Inflammatory macrophage treated with lipopolysaccharide for 4 hours (primary cell): ENCODE measurements around the gene MAN1A1.

Experiments used
- DNase-seq: peaks from one replicate; pipeline ENCODE4 v3.0.0-alpha.2; 2020

Gene MAN1A1

DNA sequence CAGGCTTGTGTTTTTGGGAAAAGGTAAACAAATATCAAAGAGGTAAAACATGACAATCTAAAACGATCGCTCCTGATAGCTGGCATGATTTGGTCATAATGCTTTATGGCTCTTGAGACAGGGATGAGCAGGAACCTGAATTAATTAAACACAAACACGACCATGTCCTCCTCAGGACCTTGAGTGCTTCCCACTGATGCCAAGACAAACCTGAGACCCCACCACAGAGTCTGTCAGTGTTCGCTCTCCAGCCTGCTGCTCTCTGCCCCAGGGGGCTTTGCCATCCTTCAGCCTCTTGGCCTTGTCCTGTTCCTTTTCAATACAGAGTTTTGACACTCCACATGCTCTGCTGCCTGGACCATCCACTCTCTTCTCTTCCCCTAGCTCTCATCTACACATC is 119.4 kb downstream of the MAN1A1 start:
- no peak for DNase-seq

DNA sequence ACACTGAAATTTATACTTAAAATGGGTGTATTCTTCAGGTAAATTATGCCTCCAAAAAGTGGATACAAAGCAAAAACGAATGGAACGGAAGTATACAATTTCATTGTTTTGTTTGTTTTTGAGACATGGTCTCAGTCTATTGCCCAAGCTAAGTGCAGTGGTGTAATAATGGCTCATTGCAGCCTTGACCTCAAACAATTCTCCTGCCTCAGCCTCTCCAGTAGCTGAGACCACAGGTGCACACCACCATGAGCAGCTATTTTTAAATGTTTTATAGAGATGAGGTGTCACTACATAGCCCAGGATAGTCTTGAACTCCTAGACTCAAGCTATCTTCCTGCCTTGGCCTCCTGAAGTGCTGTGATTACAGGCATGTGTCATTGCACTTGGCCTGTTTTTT is 122.2 kb downstream of the MAN1A1 start:
- DNase-seq, result no peak

DNA sequence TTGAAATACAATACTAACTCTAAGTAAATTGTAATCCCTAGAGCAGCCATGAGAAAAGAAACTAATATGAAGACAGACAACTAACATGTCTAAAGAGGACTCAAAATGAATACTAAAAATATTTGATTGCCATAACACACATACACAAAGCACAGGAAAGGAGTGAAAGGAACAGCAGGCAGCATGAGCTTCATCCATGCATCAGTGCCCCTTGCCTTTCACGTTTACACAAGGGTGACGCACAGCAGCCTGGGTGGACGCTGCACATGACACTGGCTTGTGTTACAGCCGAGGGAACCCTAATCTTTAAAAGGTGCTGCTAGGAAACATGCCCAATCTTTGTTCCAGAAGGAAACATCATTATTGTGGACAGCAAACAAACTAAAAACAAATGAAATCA is 123.5 kb downstream of the MAN1A1 start:
- DNase-seq, result no peak

DNA sequence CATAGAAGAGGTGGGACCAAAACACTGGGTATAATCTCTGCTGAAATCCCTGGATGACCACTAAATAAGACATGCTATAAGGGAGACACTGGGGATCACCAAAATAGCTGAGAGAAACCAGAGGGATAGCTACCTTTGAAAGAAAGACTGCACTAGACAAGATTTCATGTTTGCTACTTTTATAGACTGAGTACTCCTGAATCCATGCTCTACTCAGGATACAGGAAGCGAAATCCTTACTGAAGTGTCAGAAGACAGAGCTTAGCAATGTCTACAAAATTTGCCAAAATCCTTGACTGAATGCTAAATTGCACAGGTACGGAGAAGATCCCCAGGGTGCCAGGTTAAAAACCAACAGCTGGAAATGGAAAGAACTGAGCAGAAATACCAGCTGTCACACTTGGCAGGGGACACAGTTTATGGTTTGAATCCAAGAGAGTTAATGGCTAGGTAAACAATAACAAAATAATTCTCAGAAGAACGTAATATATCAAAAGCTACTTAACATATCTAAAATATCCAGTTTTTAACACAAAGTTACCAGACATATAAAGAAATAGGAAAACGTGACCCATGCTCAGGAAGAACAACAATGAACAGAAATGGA is 125.4 kb downstream of the MAN1A1 start:
- no peak for DNase-seq

DNA sequence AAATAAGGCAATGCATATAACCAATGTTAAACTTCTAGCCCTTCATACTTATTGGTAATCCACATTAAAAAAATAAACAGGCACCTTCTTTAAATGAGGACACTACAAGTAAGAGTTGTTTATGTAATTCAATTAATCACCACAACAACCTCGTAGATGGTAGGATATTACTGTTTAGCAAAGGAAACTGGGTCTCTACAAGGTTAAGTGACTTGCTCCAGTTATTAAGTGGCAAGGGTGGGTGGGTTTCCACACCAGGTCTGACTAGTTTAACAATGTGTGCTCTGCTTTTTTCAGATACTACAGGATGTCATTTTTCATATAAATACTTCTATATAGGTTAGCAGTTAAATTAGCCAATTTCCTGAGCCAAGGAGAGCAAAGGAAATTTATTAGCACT is 129.1 kb downstream of the MAN1A1 start:
- no peak for DNase-seq

DNA sequence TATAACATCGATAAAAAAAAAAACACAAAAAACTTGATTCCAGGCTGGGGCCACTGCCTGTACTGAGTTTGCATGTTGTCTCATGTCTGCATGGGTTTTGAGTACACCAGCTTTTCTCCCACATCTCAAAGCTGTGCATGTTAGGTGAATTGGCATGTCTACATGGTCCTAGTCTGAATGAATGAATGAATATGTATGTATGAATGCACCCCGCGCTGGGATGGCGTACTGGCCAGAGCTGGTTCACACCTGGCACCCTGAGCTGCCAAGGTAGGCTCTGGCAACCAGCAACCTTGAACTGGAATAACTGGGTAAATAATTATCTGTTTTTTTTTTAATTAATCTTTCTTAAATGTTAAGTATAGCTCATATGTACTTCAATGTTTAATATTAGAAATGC is 131.0 kb downstream of the MAN1A1 start:
- no peak for DNase-seq

DNA sequence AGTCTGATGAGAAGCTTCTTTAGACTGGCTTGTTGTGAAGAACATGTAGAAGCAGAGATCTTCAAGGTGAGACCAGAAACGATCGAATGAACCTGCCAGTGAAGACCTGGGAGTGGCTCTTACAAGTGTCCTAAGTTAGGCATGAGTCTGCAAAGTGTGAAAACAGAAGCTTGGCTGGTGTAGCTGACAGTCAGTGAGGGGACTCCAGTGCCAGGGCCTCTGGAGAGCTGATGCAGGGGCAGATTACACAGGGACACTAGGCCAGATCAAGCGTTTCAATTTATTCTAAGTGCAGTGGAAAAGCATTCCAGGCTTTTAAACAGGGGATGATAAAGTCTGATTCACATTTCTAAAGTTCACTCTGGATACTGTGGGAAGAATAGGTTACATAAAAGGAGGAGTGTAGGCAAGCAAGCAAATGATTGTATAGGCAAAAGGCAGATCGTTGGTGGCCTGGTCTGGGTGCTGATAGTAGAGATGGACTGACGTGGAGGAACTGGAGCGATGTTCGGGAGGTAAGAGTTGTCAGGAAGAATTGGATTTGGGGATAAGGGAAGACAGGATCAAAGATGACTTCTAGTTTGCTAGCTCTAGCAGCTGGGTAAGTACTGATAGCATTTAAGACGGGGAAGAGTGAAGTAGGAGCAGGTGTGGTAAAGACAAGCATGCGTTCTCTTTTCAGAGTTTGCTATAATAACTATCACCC is 133.5 kb downstream of the MAN1A1 start:
- no peak for DNase-seq

DNA sequence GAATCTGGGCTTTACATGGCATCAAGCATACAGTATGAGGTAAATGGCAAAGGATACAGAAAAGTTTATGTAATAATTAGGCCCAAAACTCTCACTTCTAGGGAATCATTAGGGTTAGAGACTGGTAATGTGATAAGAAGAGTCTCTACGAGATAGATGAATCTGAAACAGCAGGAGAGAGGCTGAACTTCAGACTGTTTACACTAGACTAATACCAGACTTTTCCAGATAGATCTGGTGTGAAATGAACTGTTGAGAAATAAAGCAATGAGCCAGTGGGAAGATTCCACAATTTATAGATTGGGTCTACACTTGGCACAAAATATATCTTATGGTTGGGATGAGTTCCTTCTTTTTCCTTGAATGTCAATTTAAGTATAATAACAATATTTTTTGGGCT is 134.3 kb downstream of the MAN1A1 start:
- no peak for DNase-seq

DNA sequence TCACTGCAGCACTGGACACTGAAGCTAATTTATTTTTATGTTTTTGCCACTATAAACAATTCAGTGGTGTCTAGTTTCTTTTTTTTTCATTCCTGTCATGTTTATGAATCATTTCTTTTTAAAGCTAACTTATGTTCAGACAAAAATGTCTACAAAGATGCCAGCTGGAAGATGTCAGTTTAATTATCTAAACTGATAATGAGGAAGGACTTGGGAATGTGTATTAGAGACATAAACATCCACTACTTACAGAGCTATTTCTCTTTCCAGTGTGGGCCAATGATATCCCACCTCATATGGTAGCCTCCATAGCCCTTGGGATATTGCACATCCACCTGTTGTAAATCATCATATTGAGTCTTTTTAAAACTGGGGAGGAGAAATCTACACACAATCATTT is 139.0 kb downstream of the MAN1A1 start:
- DNase-seq, result no peak

DNA sequence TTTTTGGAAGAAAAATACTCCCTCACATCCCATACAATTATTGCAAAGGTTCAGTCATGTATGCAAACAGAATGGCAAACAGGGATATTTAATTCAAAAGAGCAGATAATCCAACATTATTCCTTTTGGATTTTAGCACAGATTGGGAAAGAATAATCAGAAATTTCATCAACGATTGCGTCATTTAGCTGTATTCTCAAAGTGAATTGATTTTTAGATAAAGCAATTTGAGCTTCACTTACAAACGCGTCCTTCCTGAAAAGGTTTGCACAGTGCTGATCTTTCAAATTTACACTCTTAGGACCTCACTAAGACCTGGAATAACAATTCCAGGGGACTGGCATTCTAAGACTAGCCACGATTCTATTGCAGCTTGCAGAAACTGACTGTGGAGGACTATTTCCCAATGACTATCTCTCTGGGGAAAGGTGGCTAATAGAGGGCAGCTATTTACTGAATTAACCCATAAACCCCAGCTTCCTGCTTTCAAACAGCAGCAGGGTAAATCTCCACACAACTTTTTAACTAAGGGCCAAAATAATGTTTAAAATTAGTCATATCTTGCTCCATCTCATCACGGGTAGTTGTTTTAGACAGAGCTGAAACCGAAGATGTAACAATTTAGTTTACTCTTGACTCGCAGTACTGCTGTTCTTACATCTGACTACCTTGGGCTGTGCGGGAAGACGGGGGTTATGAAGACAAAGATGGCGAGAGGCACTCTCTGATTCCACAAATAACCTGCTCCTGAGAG is 139.9 kb downstream of the MAN1A1 start:
- no peak for DNase-seq

DNA sequence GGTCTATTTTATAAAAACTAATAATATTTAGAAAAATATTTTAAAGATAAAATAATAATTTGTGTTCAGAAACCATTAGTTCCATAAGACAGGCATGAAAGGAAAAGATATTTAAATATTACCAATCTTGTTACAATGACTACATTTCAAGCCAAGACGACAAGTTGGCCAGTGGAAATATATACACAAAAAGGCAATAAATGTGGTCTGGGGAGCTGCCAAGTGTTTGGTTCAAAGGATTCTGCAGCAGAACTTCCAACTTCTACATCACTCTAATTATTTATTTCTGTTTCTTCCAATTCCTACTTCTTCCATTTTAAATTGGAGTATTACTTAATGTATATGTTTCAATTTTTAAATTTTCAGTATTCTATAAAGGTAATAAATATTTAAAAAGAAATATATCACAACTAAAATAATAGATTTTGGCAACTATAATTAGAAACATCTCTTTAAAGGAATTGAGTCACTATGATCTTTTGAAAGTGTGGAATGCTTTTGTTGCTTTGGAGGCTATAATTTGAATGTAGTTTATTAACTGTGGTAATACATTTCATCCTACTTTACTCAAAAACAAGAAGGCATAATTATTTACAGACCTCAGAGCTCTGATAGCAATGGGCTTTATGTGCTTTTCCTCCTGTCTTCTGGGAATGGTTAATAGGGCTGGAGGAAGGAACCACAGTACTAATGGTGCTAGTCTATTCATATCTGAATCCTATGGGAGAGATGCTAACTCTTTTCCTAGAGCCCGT is 141.4 kb downstream of the MAN1A1 start:
- DNase-seq, result no peak

DNA sequence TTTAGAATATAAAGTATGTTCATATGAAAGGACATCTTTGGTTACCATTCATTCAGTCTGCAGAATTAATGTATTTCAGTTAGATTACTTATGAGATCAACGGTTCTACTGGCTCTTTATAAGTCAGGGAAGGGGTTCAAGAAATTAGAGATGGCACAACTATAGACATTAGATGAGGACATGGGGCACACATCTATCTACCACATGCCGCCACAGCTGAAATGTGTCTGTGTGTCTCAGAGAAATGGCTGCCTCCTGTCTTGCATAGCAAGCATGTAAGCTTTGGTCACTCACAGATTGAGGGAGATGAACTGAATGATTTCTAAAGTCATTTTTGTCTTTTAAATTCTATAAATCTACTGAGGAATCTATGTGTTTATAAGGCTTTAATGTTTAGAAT is 142.2 kb downstream of the MAN1A1 start:
- no peak for DNase-seq

DNA sequence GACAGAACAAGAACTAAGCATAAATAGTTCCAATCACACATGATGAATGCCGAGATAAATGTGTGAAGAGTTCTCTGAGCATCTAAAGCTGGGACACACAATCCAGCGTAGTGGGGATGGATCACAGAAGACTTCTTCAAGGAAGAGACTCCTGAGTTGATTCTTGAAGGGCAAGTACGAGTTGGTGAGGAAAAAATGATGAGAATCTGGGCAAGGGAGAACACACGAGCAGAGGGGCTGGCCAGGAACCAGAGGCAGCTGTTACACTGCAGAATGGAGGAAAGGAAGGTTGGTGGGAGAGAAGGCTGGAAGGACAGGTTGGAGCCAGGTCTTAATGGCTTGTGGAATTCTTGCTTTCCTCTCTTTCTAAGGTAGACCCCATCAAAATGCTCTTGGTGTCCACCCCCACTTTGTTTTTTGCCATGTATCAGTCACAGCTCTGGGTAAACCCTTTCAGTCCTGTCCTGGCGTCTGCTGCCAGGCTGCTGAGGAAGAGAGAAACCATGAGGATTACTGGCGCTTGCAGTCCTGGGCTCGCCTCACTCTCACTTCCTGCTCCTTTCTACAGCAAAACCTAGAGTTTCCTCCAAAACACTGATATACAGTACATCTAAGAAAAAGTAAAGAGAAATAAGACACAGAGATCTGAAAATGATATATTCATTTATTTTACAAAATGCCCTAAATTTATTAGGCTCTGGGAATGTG is 143.5 kb downstream of the MAN1A1 start:
- peak; percentile 23 for DNase-seq

DNA sequence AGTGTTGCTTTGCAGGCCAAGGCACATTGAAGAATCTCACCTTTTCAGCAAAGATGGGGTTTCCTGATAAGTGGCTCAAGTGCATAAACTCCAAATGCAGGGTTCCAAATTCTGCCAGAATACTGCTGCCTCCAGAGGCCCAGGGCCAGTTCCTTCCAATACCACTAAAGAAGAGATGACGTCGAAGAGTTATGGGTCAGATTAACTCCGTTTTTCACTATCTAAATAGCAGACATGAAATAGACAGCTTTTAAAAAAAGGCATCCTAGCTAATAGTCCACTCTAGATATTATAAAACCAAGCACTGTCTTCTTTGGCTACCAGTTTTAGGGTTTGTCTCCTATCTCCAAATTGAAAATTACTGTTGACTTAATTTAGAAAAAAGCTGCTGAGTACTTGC is 144.8 kb downstream of the MAN1A1 start:
- DNase-seq, result no peak

DNA sequence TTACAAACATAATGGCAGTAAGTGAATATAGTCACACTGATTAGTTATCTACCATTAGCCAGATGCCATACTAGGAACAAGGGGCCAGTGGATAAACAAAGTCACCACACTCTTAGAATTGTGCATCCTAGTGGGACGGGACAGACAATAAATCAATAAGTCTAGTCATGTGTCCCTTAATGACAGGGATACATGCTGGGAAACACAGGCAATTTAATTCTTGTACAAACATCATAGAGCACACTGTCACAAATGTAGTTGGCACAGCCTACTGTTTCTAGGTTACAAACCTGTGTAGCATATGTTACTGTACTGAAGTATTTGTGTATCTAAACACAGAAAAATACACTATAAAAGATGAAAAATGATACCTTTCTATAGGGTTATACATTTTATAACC is 148.1 kb downstream of the MAN1A1 start:
- no peak for DNase-seq

DNA sequence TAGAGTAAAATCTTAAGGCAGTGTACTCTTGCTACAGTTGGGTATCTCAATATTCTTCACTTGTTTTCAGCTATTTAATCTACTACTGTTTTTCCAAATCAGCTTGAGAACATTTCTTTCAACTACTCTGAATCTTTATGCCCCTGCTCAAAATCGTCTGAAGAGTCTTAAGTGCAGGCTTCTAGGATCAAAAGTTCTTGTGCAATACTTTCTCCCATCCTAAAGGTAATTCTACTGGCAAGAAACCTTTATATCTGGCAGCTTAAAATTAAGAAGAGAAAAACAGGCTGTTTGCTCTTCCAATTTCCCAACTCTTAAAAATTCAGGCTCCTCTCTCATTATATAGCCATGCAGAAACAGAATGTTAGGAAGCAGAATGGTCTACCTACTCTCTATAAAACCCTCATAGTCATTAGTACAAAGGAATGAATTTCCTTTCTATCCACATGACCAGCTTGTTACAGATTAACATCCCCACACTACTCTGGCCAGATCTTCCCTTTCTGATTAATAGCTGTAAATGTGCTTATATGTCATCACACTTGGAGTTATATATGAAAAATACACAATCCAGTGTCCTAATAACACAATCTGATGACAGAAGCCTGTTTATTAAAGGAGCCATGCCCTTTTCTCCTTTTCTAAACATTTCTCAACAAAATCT is 148.9 kb downstream of the MAN1A1 start:
- DNase-seq, result no peak

DNA sequence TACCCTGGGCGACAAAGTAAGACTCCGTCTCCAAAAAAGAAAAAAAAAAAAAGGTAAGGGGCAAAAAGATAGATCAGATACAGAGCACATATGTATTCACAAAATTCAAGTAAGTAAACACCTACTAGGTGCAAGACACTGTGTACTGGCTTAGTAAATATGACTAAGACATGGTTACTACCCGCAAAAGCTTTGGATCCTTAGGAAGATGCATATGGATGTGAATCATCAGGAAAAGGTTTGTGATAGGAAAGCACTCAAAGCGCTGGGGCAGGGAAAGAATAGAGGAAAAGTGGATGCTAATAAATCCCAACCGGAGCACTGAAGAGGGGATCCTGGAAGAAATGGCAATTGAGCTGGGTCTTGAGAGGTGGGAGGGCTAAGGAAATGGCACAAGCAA is 152.3 kb downstream of the MAN1A1 start:
- DNase-seq, result no peak

DNA sequence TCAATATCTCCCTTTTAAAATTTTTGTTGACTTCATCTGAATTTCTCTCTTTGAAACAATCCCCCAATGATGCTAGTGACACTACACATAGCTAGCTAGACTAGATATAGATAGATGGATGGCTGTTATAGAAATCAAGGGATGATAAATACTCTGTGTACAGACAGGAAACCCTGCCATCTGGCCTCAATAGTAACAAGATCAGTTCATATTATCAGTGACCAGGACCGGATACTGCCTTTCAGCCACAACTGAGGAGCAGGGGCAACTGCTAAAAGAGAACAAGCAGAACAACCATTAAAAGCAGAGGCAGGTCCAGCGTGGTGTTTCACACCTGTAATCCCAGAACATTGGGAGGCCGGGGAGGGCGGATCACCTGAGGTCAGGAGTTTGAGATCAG is 152.8 kb downstream of the MAN1A1 start:
- no peak for DNase-seq

DNA sequence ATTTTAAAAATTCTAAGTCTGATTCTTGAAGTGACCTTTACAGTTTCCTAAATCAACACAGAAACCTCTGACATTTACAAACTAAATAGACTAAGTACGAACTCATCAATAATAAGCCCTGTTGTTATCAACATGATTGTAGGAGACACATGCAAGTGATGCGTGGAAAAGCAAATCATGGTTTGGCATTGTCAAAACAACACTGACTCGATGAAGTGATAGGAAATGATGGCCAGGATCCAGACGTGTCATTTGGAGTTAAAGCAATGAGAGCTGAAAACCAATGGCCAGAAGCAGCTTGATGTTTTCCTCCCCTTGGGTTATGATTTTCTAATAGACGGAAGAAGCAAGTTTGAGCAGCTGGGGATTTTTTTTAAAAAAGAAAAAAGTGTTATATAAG is 153.7 kb downstream of the MAN1A1 start:
- no peak for DNase-seq

DNA sequence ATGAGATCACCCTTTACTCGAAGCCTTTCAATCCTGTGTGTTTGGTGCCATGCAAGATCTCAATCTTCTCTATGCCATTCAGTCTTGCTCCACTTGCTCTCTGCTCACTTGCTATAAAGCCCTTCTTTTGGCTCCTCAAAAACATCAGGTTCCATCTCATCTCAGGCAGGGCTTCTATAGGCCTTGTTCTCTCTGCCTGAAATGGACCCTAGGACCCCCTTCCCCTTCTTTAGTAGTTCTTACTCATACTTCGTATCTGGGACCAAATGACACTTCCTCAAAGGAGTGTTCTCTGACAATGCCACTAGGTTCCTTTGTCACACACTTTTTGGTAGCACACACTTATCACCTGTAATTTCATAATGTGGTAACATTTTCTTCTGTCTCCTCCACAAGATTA is 154.4 kb downstream of the MAN1A1 start:
- DNase-seq, result no peak

DNA sequence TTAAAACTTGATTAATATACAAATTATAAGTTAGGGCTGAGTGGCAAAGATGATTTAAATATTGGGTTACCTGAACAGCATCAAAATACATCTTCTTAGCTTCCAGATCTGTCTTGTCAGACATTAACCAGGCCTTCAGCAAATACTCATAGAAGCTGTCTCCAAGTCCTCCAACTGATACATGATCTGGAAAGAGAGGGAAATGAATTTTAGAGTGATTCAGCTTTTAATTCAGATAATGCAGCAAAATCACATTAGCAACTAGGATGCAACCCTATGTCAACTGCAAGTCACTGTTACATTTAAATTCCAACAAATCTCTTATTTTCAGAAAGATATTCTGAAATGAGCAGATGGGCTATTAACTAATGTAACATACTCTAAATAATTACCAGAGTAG is 155.9 kb downstream of the MAN1A1 start:
- DNase-seq, result no peak

DNA sequence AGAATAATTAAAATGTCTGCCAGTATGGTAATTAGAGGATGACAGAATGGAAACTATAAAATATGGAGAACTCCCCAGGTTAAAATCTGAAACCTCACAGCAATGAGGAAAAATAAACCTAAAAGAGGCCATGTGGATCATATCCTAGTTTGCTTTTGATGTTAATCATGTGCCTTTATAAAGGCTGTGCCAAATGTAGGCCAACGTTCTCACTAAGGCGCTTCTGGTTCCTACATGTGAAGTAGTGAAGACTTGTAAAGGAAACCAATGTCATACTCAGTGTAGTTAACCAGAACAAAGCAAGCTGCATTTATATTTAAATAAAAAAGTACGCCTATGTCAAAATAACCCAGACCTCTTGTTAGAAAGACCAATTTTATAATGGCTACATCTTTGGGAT is 157.4 kb downstream of the MAN1A1 start:
- no peak for DNase-seq
